Activated CD8-positive, alpha-beta T cell treated with anti-CD3 and anti-CD28 coated beads, Interleukin-2, amount 10 ng/mL, durations not matched to agents 7 days and 5 days (primary cell): ENCODE measurements around the gene ACOT8. TPM values are rescaled to one million over a fixed set of nuclear protein-coding genes. Genes with fewer than 3 reads are reported as not detected.
"Not testable (repeated sequence)": the region's sequence is repeated elsewhere in the genome, so short reads cannot be mapped to it uniquely, and the experiment has no call there.

Source experiments
- ATAC-seq: fragments of 150-1000 bp; cut with Tn5 transposase; one replicate; pipeline ENCODE4 v1.10.0; 2021; ENCODE audit warnings: moderate library complexity
- CTCF ChIA-PET: fragments of 350-600 bp; sonication (Branson Sonifier 250); formaldehyde crosslinking; loops from one replicate; lab custom pipeline; 2021; ENCODE audit warnings: antibody characterized with exemption; lab: Charles Lee
- POLR2A ChIA-PET: fragments of 350-600 bp; sonication (Branson Sonifier 250); formaldehyde crosslinking; loops from one replicate; lab custom pipeline; 2021; ENCODE audit warnings: antibody characterized with exemption; lab: Charles Lee
- DNase-seq: peaks from one replicate; pipeline ENCODE4 v3.0.0-alpha.2; 2020
- H3K27ac Mint-ChIP-seq: one replicate; pipeline ENCODE4 v1.8.0; 2021; ENCODE audit warnings: mild to moderate bottlenecking, mixed read lengths
- H3K27me3 Mint-ChIP-seq: one replicate; pipeline ENCODE4 v1.8.0; 2021; ENCODE audit warnings: low read depth, mixed read lengths
- H3K36me3 Mint-ChIP-seq: one replicate; pipeline ENCODE4 v1.8.0; 2021; ENCODE audit warnings: low read depth, mixed read lengths
- H3K4me1 Mint-ChIP-seq: one replicate; pipeline ENCODE4 v1.8.0; 2021; ENCODE audit warnings: low read depth, mixed read lengths
- H3K4me3 Mint-ChIP-seq: one replicate; pipeline ENCODE4 v1.8.0; 2021; ENCODE audit warnings: mild to moderate bottlenecking, mixed read lengths
- H3K9me3 Mint-ChIP-seq: one replicate; pipeline ENCODE4 v1.8.0; 2022; ENCODE audit warnings: mixed read lengths; ENCODE audit not compliant: insufficient read depth
- total RNA-seq, 2 experiments: library from RNA; stranded (reverse); gene quantifications; one replicate each; pipeline ENCODE4 v1.2.3, GENCODE V29; 2021

The ACOT8 gene
- total RNA-seq, 2 experiments from 2014 or later: 29.3 to 32.1 TPM

DNA sequence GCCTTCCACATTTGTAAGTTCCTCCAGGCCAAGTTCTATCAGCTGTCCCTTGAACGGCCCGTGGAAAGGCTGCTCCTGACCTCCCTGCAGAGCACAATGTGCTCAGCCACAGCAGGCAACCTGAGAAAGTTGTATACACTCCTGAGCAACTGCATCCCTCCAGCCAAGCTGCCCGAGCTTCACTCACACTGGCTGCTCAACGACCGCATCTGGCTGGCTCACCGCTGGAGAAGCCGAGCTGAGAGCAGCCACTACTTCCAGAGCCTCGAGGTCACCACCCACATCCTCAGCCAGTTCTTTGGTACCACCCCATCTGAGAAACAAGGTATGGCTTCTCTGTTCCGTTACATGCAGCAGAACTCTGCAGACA lies 25.9 kb upstream of the ACOT8 start:
- Mint-ChIP-seq H3K4me3 (peak overlapping the region; percentile 10), H3K36me3 (peaks cover 32% of the 10 kb centered on the region), H3K27me3 (no peaks in the 10 kb centered on the region), H3K4me1 (peaks cover 42% of the 10 kb centered on the region), H3K27ac (no peak overlapping the region), H3K9me3 (no peaks in the 10 kb centered on the region)
- POLR2A ChIA-PET: interaction anchor here (4.8 kb wide), 1 partner anchor 51 kb away, joined by 24 read pairs; the partner anchor contains the start of gene PCIF1
- CTCF ChIA-PET: interaction anchor here (0.9 to 2.6 kb wide), 2 partner anchors 27 to 51 kb away, joined by 3 to 8 read pairs; no protein-coding TSS in a partner anchor
- DNase-seq (no peak), ATAC-seq (no peak)

DNA sequence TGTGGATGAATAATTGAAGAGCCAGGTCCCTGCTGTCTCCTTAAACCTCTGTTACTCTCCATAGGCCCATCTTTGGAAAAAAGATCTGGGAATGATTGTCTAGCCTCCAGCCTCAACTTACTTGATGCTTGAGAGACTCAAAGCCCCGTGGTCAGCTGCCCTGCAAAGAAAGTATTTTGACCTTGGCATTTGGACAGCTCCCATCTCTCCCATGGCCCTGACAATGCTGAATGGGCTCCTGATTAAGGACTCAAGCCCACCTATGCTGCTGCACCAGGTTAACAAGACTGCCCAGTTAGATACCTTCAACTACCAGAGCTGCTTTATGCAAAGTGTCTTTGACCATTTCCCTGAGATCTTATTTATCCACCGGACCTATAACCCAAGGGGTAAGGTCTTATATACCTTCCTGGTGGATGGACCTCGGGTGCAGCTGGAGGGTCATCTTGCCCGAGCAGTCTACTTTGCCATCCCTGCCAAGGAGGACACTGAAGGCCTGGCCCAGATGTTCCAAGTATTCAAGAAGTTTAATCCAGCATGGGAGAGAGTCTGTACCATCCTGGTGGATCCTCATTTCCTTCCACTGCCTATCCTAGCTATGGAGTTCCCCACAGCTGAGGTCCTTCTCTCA lies 25.4 kb upstream of the ACOT8 start:
- no peak overlapping the region for H3K27ac Mint-ChIP-seq

DNA sequence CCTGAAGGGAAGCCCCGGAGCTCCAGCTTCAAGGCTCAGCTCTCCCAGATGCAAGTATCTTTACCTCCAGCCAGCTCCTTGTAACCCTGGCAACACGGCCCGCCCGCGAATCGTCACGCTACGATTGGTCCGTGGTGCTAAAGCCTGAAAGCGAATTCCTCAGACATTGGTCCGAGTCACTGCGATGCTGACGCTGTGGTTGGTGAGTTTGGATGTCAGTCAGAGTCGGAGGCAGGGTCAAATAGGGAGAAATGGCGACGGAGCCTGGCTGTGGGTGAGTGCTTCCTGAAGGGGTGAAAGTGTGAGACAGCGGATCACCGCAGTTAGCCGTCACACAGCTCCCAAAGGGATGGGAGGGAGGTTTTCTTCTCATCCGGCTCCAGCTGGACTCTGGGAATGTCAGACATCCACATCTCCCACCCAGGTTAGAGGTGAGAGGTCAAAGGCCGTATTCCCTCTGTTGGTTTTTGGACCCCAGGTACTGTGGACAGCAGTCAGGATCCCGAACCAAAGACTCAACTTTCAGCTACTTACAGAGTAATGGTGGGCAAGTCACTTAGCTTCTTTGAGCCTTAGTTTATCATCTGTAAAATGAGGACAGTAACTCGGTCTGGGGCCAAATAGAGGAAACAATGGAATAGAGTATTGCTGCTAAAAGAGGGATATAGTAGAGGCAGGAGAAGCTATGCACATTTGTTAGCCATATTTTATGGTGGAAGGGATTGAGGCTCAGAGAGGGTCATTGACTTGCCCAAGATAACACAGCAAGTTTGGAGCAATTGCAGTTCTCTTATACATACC lies 24.0 kb upstream of the ACOT8 start, which contains the start of gene ZSWIM1:
Gene ZSWIM1 (plus strand): TSS at position 240 of the 801 bp plus-strand sequence. CDS start 1,366 bp downstream, outside the sequence.
- Mint-ChIP-seq H3K27ac (peak within 1 kb of the TSS; percentile 84), H3K9me3 (no peaks in the 10 kb centered on the region), H3K36me3 (peaks cover 38% of the 10 kb centered on the region), H3K4me1 (peaks cover 39% of the 10 kb centered on the region), H3K4me3 (peak within 1 kb of the TSS; percentile 86), H3K27me3 (no peaks in the 10 kb centered on the region)
- ATAC-seq (peak; percentile 99), DNase-seq (peak; percentile 99)
- ChIA-PET CTCF (interaction anchor here (0.6 to 2.6 kb wide), 7 partner anchors 9 to 116 kb away, joined by 3 to 22 read pairs (median 5); partner anchors contain the start of genes CTSA and NEURL2), POLR2A (interaction anchor here (0.5 to 4.8 kb wide), 14 partner anchors 9 to 1662 kb away, joined by 3 to 27 read pairs (median 4); partner anchors contain the start of genes ACOT8, CTSA, NEURL2 and PCIF1)

More for the DNA sequence above, 25.4 kb upstream of the ACOT8 start:
- ATAC-seq (no peak), DNase-seq (no peak)
- peaks cover 42% of the 10 kb centered on the region for H3K4me1 Mint-ChIP-seq
- H3K36me3 Mint-ChIP-seq: peaks cover 32% of the 10 kb centered on the region
- ChIA-PET CTCF (interaction anchor here (2.2 to 2.6 kb wide), 2 partner anchors 8 to 51 kb away, joined by 8 to 22 read pairs; partner anchors contain the start of genes CTSA and NEURL2), POLR2A (interaction anchor here (1.0 to 4.8 kb wide), 4 partner anchors 8 to 66 kb away, joined by 3 to 27 read pairs (median 16); partner anchors contain the start of genes ACOT8, CTSA, NEURL2 and PCIF1)
- H3K4me3 Mint-ChIP-seq: peak overlapping the region; percentile 63
- no peaks in the 10 kb centered on the region for H3K27me3 Mint-ChIP-seq
- no peaks in the 10 kb centered on the region for H3K9me3 Mint-ChIP-seq

DNA sequence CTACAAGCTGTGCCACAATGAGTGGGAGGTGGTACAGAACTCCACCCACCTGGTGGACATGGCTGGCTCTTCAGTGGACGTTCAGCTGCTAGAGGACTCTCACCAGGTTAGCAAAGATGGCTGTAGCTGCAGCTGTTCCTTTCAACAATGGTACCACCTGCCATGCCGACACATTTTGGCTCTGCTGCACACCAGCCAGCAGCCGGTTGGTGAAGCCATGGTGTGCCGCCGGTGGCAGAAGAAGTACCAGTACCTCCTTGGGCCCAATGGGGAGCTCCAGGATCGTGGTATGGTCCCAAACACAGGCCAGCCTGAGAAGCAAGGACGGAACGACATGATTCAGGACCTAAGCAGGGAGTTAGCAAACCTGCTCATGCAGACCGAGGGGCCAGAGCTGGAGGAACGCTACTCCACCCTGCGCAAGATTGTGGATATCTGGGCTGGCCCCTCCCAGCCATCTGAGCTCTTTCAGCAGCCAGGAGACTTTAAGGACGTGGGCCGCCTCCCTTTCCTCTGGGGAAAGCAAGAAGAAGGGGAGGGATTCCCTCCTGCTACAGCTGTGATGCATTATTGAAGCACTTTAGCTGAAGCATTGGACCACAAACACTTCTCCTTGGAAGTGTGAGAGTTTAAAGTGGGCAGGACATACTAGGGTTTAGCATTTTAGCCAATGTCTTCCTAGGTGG lies 21.0 kb upstream of the ACOT8 start:
- H3K27ac Mint-ChIP-seq: no peak overlapping the region
- H3K4me3 Mint-ChIP-seq: no peak overlapping the region
- POLR2A ChIA-PET: no interaction called here

DNA sequence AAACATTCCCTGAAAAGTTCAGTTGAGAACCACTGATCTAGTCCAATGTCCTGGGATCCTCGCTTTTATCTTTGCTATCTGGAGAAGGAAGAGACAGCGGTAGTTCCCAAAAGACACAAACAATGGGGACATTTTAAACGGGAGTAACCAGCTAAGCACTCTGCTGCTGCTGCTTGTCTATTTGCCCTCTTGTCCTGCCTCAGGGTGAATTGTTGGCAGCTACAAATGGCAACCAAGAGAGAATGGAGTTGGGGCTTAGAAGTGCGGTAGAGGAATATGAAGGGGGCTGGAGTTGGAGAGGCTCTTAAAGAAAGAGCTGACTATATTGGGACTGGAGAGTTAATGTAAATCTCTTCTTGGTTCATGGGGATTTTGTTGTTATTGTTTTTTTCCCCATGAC lies 17.4 kb upstream of the ACOT8 start:
- ChIA-PET CTCF (interaction anchor here (1.7 kb wide), 1 partner anchor 76 kb away, joined by 6 read pairs; no protein-coding TSS in a partner anchor), POLR2A (no interaction called here)
- Mint-ChIP-seq H3K9me3 (no peaks in the 10 kb centered on the region), H3K27ac (no peak overlapping the region), H3K4me1 (no peaks in the 10 kb centered on the region), H3K36me3 (peaks cover 9% of the 10 kb centered on the region), H3K4me3 (no peak overlapping the region), H3K27me3 (no peaks in the 10 kb centered on the region)
- no peak for ATAC-seq
- no peak for DNase-seq

More for the DNA sequence above, 21.0 kb upstream of the ACOT8 start:
- Mint-ChIP-seq H3K4me1 (peaks cover 22% of the 10 kb centered on the region), H3K9me3 (no peaks in the 10 kb centered on the region), H3K27me3 (no peaks in the 10 kb centered on the region), H3K36me3 (peaks cover 24% of the 10 kb centered on the region)
- no peak for ATAC-seq
- DNase-seq: no peak
- CTCF ChIA-PET: no interaction called here

DNA sequence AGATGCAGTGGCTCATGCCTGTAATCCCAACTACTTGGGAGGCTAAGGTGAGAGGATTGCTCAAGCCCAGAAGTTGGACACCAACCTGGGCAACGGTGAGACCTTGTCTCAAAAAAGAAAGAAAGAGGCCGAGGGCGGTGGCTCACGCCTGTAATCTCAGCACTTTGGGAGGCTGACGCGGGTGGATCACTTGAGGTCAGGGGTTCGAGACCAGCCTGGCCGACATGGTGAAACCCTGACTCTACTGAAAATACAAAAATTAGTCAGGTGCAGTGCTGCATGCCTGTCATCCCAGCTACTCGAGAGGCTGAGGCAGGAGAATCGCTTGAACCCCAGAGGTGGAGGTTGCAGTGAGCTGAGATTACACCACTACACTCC lies 16.9 kb upstream of the ACOT8 start:
- H3K27me3 Mint-ChIP-seq, H3K27ac Mint-ChIP-seq, H3K4me1 Mint-ChIP-seq, H3K36me3 Mint-ChIP-seq, POLR2A ChIA-PET, ATAC-seq, CTCF ChIA-PET, H3K9me3 Mint-ChIP-seq, DNase-seq, H3K4me3 Mint-ChIP-seq: not testable (repeated sequence)

DNA sequence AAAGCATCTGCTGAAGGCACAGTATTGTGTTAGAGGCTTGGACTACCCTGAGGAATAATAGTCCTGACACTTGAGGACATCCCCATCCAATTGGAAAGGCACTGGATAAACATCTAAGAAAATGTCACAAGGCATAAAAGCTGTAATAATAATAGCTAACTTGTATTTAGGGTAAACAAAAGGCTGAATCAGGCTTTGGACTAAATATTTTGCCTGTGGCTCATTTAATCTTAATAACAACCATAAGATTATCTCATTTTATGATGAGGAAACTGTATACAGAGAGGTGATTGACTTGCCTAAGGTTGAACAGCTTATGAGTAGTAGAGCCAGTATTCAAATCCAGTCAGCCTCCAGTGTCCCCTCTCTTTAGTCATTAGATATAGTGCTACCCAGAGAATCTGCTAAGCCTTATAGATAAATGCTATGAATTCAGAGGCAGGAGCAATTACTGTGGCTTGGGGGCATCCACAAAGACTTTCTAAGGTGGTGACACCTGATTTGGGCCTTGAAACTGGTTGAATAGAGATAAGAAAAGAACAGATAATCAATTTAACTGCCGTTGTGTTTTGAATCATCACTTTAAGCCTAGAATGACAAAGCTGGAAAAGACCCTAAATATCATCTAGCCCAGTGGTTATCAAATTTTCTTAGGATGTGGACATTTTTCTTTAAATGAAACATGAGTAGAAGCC lies 16.4 kb upstream of the ACOT8 start:
- H3K4me1 Mint-ChIP-seq: no peaks in the 10 kb centered on the region
- H3K9me3 Mint-ChIP-seq: no peaks in the 10 kb centered on the region
- ChIA-PET CTCF (interaction anchor here (0.9 kb wide), 1 partner anchor 103 kb away, joined by 3 read pairs; no protein-coding TSS in a partner anchor), POLR2A (no interaction called here)
- H3K27me3 Mint-ChIP-seq: no peaks in the 10 kb centered on the region
- no peak overlapping the region for H3K27ac Mint-ChIP-seq
- peaks cover 9% of the 10 kb centered on the region for H3K36me3 Mint-ChIP-seq
- no peak overlapping the region for H3K4me3 Mint-ChIP-seq
- ATAC-seq (no peak), DNase-seq (no peak)

DNA sequence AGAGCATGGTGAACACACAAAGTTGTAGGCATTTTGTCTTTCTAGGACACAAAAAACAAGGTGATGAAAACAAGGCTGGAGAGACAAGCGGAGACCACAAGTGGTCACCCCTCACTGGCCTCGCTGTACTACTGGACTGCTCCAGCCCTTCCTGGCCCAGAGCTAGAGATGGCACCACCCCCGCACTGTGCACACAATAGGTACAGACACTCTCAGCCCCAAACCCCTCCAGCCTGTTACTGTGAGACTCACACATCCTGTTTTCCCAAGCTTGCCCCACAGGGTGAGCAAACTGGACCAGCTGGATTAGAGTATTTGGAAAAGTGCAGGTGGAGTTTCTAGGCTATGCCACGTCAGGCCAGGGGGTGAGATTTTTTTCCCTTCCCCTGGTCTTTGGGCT lies 15.4 kb upstream of the ACOT8 start:
- DNase-seq (no peak), ATAC-seq (no peak)
- ChIA-PET POLR2A (no interaction called here), CTCF (interaction anchor here (0.6 kb wide), 1 partner anchor 12 kb away, joined by 3 read pairs; no protein-coding TSS in a partner anchor)
- H3K4me1 Mint-ChIP-seq: no peaks in the 10 kb centered on the region
- H3K4me3 Mint-ChIP-seq: no peak overlapping the region
- no peaks in the 10 kb centered on the region for H3K27me3 Mint-ChIP-seq
- no peak overlapping the region for H3K27ac Mint-ChIP-seq
- peaks cover 9% of the 10 kb centered on the region for H3K36me3 Mint-ChIP-seq
- no peaks in the 10 kb centered on the region for H3K9me3 Mint-ChIP-seq

DNA sequence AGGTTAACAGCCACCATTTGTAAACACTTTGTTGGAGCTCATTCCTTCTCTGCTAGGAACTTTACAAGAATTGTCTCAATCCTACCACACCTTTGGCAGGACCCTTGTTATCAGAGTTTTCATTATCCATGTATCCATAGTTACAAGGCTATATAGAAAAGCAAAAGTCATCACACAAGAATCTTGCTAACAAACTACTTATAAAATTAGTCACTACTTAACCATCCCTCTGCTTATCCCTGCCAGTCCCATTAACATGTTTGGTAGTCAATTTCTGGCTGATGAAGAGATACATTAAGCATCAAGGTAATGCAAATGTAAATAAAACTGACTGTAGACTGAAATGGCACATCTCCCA lies 10.6 kb upstream of the ACOT8 start:
- DNase-seq (no peak), ATAC-seq (no peak)
- no peaks in the 10 kb centered on the region for H3K9me3 Mint-ChIP-seq
- ChIA-PET CTCF (interaction anchor here (0.6 to 1.3 kb wide), 2 partner anchors 9 to 23 kb away, joined by 3 to 5 read pairs; no protein-coding TSS in a partner anchor), POLR2A (no interaction called here)
- H3K36me3 Mint-ChIP-seq: no peaks in the 10 kb centered on the region
- no peak overlapping the region for H3K4me3 Mint-ChIP-seq
- no peaks in the 10 kb centered on the region for H3K27me3 Mint-ChIP-seq
- no peaks in the 10 kb centered on the region for H3K4me1 Mint-ChIP-seq
- no peak overlapping the region for H3K27ac Mint-ChIP-seq

DNA sequence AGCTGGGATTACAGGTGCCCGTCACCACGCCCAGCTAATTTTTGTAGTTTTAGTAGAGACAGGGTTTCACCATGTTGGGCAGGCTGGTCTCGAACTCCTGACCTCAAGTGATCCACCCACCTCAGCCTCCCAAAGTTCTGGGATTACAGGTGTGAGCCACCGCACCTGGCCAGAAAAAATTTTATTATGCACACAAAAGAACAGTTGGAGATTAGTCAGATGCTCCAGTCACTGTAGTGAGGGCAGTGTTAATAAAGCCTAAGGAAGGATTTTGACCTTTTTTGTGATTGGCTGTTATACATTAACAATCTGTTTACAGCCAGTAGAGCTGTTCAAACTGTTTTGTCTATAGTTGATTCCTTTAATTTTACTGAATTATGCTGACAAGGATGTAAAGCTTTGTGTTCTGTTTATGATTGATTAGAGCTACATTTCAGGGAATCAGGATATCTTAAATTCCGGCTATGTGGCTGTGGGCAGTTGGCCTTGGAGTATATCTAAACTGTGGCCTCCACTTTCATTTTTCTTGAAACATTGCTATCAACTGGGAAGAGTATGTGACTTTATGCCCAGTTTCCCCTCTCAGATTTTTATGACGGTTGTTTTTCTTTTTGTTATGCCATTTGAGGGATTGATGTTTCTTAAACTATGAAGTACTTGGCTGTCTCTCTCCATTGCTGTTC lies 10.1 kb upstream of the ACOT8 start:
- H3K4me1 Mint-ChIP-seq: no peaks in the 10 kb centered on the region
- no peak overlapping the region for H3K4me3 Mint-ChIP-seq
- H3K27ac Mint-ChIP-seq: no peak overlapping the region
- H3K27me3 Mint-ChIP-seq: no peaks in the 10 kb centered on the region
- no peaks in the 10 kb centered on the region for H3K36me3 Mint-ChIP-seq
- ATAC-seq: no peak
- POLR2A ChIA-PET: interaction anchor here (0.7 kb wide), 1 partner anchor 54 kb away, joined by 3 read pairs; the partner anchor contains the start of gene UBE2C
- CTCF ChIA-PET: interaction anchor here (1.3 kb wide), 1 partner anchor 9 kb away, joined by 3 read pairs; no protein-coding TSS in a partner anchor
- DNase-seq: no peak
- H3K9me3 Mint-ChIP-seq: no peaks in the 10 kb centered on the region
